HG03108 (cell line): ENCODE data around the gene NR4A2.
"Not testable (repeated sequence)": the region's sequence is repeated elsewhere in the genome, so short reads cannot be mapped to it uniquely, and the experiment has no call there.

Experiments
- ATAC-seq: cut with Tn5 transposase; IDR thresholded peaks from one replicate; pipeline ENCODE4 v1.9.1; 2021; ENCODE audit warnings: moderate library complexity; ENCODE audit not compliant: unreplicated experiment

The NR4A2 gene

GRCh38 chr2:156322686-156323231, 9.8 kb downstream of the NR4A2 start:
- ATAC-seq = no peak

- ATAC-seq = peak; percentile 72
Observed at GRCh38 chr2:156322051-156322685, 10.4 kb downstream of the NR4A2 start.

GRCh38 chr2:156321243-156321904, 11.1 kb downstream of the NR4A2 start:
- no peak for ATAC-seq

GRCh38 chr2:156320486-156321098, 11.9 kb downstream of the NR4A2 start:
- ATAC-seq = no peak

GRCh38 chr2:156319811-156320485, 12.6 kb downstream of the NR4A2 start:
- ATAC-seq = no peak

GRCh38 chr2:156317631-156318030, 14.9 kb downstream of the NR4A2 start:
- no peak for ATAC-seq

GRCh38 chr2:156311976-156312375, 20.5 kb downstream of the NR4A2 start:
- no peak for ATAC-seq

GRCh38 chr2:156310773-156311172, 21.7 kb downstream of the NR4A2 start:
- no peak for ATAC-seq

- no peak for ATAC-seq
Observed at GRCh38 chr2:156309917-156310316, 22.6 kb downstream of the NR4A2 start.

GRCh38 chr2:156309167-156309566, 23.4 kb downstream of the NR4A2 start:
- no peak for ATAC-seq

GRCh38 chr2:156306821-156307220, 25.7 kb downstream of the NR4A2 start:
- ATAC-seq = no peak

GRCh38 chr2:156305121-156305520, 27.4 kb downstream of the NR4A2 start:
- no peak for ATAC-seq

GRCh38 chr2:156300337-156300736, 32.2 kb downstream of the NR4A2 start:
- ATAC-seq = no peak

- ATAC-seq = no peak
Observed at GRCh38 chr2:156294945-156295580, 37.5 kb downstream of the NR4A2 start.

- not testable (repeated sequence) for ATAC-seq
Observed at GRCh38 chr2:156293382-156293781, 39.1 kb downstream of the NR4A2 start.

- no peak for ATAC-seq
Observed at GRCh38 chr2:156279446-156280150, 52.9 kb downstream of the NR4A2 start.
